ENCODE measurements around the gene SNRNP27. TPM values are rescaled to one million over a fixed set of nuclear protein-coding genes. Genes with fewer than 3 reads are reported as not detected.

Gene SNRNP27
- total RNA-seq, 1 donor from 2014 or later, result 43.1 TPM

DNA sequence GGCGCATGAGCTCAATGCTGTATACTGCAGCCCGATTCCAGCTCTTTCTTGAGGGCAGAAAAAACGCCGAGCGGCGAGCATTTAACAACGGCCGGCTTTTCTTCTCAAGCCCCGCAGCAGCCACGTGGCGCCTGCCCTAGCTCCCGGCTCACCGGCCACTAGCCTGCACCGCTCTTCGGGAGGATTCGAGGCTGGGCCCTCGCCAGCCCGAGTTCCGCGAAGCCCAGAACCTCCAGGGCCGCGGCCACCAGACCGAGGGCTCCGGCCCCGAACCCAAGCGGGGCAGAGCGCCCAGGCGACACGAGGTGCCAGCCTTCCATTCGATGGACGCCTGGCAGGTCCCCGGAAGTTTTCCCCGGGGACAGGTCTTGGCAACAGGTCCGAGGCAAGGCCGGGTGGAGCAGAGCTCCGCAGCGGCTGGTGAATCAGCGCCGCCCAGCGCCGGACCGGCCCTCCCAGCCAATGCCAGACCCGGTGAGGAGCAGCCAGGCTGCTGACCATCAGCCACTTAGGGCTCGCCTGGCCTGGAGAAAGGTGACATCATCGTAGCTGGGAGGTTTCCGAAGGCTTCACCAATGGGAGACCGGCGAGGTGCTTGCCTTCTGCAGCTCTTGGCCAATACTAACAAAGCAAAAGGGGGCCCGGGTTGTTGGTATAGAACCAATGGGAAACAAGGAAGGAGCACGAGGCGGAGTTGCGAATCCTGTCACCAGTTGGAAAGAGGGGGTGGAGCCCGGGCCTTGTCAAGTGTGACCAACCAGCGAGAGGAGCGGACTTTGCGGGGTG lies 20.6 kb downstream of the SNRNP27 start:
- Mint-ChIP-seq H3K27ac (peak overlapping the region; percentile 95), H3K27me3 (peaks cover 3% of the 10 kb centered on the region)
- DNase-seq (ENCODE audit: extremely low spot score, unreplicated experiment), result peak; percentile 99

GRCh38 chr2:69914950-69915945 lies 21.5 kb downstream of the SNRNP27 start, which contains the start of gene MXD1:
Gene MXD1 (plus strand): TSS chr2:69915109. CDS start chr2:69915331, 222 bp downstream.
- Mint-ChIP-seq H3K4me1 (ENCODE audit: unreplicated experiment) (no peaks in the 10 kb centered on the region), H3K27ac (peak within 1 kb of the TSS; percentile 95), H3K9me3 (no peaks in the 10 kb centered on the region), H3K4me3 (peak within 1 kb of the TSS; percentile 89), H3K36me3 (no peaks in the 10 kb centered on the region), H3K27me3 (peaks cover 3% of the 10 kb centered on the region)
- no peak for DNase-seq (ENCODE audit: extremely low spot score, unreplicated experiment)
- TF ChIP-seq, protein P1, sequence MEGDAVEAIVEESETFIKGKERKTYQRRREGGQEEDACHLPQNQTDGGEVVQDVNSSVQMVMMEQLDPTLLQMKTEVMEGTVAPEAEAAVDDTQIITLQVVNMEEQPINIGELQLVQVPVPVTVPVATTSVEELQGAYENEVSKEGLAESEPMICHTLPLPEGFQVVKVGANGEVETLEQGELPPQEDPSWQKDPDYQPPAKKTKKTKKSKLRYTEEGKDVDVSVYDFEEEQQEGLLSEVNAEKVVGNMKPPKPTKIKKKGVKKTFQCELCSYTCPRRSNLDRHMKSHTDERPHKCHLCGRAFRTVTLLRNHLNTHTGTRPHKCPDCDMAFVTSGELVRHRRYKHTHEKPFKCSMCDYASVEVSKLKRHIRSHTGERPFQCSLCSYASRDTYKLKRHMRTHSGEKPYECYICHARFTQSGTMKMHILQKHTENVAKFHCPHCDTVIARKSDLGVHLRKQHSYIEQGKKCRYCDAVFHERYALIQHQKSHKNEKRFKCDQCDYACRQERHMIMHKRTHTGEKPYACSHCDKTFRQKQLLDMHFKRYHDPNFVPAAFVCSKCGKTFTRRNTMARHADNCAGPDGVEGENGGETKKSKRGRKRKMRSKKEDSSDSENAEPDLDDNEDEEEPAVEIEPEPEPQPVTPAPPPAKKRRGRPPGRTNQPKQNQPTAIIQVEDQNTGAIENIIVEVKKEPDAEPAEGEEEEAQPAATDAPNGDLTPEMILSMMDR (conservative IDR thresholded peaks at IDR 0.05), result no peak

More for the DNA sequence above, 20.6 kb downstream of the SNRNP27 start:
- peak overlapping the region; percentile 89 for H3K4me3 Mint-ChIP-seq
- H3K36me3 Mint-ChIP-seq, result no peaks in the 10 kb centered on the region
- H3K4me1 Mint-ChIP-seq (ENCODE audit: unreplicated experiment), result no peaks in the 10 kb centered on the region
- H3K9me3 Mint-ChIP-seq, result no peaks in the 10 kb centered on the region
- TF ChIP-seq, protein P1 (conservative IDR thresholded peaks at IDR 0.05), result no peak

GRCh38 chr2:69916106-69916505 lies 22.4 kb downstream of the SNRNP27 start:
- TF ChIP-seq, protein P1 (conservative IDR thresholded peaks at IDR 0.05), result no peak
- DNase-seq (ENCODE audit: extremely low spot score, unreplicated experiment), result no peak
- Mint-ChIP-seq H3K4me3 (peak overlapping the region; percentile 84), H3K9me3 (no peaks in the 10 kb centered on the region), H3K27ac (peak overlapping the region; percentile 41), H3K4me1 (ENCODE audit: unreplicated experiment) (no peaks in the 10 kb centered on the region), H3K36me3 (no peaks in the 10 kb centered on the region), H3K27me3 (peaks cover 3% of the 10 kb centered on the region)

- H3K9me3 Mint-ChIP-seq, result no peaks in the 10 kb centered on the region
- peaks cover 3% of the 10 kb centered on the region for H3K27me3 Mint-ChIP-seq
- H3K4me1 Mint-ChIP-seq (ENCODE audit: unreplicated experiment), result no peaks in the 10 kb centered on the region
- no peaks in the 10 kb centered on the region for H3K36me3 Mint-ChIP-seq
- no peak overlapping the region for H3K4me3 Mint-ChIP-seq
- no peak for DNase-seq (ENCODE audit: extremely low spot score, unreplicated experiment)
- no peak overlapping the region for H3K27ac Mint-ChIP-seq
- TF ChIP-seq, protein P1 (conservative IDR thresholded peaks at IDR 0.05), result no peak
Measured at GRCh38 chr2:69917852-69918251, 24.1 kb downstream of the SNRNP27 start.

- H3K4me1 Mint-ChIP-seq (ENCODE audit: unreplicated experiment), result no peaks in the 10 kb centered on the region
- TF ChIP-seq, protein P1 (conservative IDR thresholded peaks at IDR 0.05), result no peak
- peaks cover 3% of the 10 kb centered on the region for H3K27me3 Mint-ChIP-seq
- no peaks in the 10 kb centered on the region for H3K36me3 Mint-ChIP-seq
- no peak overlapping the region for H3K4me3 Mint-ChIP-seq
- H3K27ac Mint-ChIP-seq, result no peak overlapping the region
- no peak for DNase-seq (ENCODE audit: extremely low spot score, unreplicated experiment)
- no peaks in the 10 kb centered on the region for H3K9me3 Mint-ChIP-seq
Measured at GRCh38 chr2:69918401-69918800, 24.6 kb downstream of the SNRNP27 start.
